NT2/D1 (cell line): Measurements from ENCODE around the gene IQSEC1.
A peak's percentile ranks its signal among the peaks of the same experiment; 100 is the strongest.
"Not testable (repeated sequence)": the region's sequence is repeated elsewhere in the genome, so short reads cannot be mapped to it uniquely, and the experiment has no call there.

Experiments
- DNase-seq: peaks from one replicate; pipeline ENCODE4 v3.0.0-alpha.2; 2011; ENCODE audit warnings: low read depth, low spot score
- H3K27me3 ChIP-seq: 2 replicates; pipeline ENCODE4 v1.6.0; 2011; ENCODE audit warnings: mild to moderate bottlenecking; ENCODE audit not compliant: insufficient read length, insufficient read depth
- H3K36me3 ChIP-seq: 2 replicates; pipeline ENCODE4 v1.6.1; 2011; ENCODE audit warnings: mild to moderate bottlenecking, low read length, mixed read lengths; ENCODE audit not compliant: insufficient read depth, insufficient read length
- H3K4me1 ChIP-seq: 2 replicates; pipeline ENCODE4 v1.5.1; 2011; ENCODE audit not compliant: insufficient read depth, insufficient read length
- H3K4me3 ChIP-seq: 2 replicates; pipeline ENCODE4 v1.5.1; 2011; ENCODE audit warnings: low read depth; ENCODE audit not compliant: insufficient read length
- H3K9ac ChIP-seq: 2 replicates; pipeline ENCODE4 v1.6.0; 2011; ENCODE audit warnings: low read depth; ENCODE audit not compliant: insufficient read length
- H3K9me3 ChIP-seq: 2 replicates; pipeline ENCODE4 v1.5.1; 2011; ENCODE audit warnings: mild to moderate bottlenecking, low read length; ENCODE audit not compliant: insufficient read depth
- SUZ12 ChIP-seq: IDR thresholded peaks from 2 replicates; pipeline ENCODE4 v1.6.1; 2011; ENCODE audit not compliant: insufficient read length, insufficient read depth; ENCODE audit errors: extremely low read depth
- YY1 ChIP-seq: IDR thresholded peaks from 2 replicates; pipeline ENCODE4 v1.6.1; 2011; ENCODE audit not compliant: insufficient read length, insufficient read depth
- ZNF274 ChIP-seq: IDR thresholded peaks from 2 replicates; pipeline ENCODE4 v1.6.1; 2011; ENCODE audit warnings: mild to moderate bottlenecking, low read depth, low read length

The IQSEC1 gene

DNA sequence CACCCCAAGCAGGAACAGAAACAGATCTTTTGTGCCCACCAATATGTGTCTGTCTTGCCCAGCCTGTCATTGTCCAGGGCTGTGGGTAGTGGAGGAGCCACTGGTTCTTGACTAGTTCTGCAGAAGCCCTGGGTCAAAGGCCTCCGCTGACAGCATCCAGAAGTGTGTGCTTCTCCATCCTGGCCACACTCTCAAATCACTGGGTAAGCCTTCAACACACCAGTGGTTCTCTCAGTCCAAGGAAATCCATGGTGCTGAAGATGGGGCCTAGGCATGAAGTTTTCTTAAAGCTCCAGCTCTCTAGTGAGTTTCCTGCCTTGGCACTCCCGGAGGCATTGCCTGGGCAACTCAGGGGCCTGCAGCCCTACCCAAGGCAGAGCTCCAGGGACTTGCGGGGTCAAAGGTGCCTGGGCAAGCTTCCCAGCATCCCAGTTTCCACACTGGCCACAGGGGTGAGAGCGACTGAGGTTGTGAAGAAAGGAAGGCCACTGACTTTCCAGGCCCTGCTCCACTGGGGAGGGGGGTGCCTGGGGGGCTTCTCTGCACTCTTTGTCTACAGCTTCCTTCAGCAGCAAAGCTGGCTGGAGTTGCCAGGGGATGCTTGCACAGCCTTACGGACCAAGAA is 193.9 kb downstream of the IQSEC1 start:
- H3K36me3 ChIP-seq: no peaks in the 10 kb centered on the region
- peaks cover 44% of the 10 kb centered on the region for H3K27me3 ChIP-seq
- peaks cover 4% of the 10 kb centered on the region; the same call in 1 of the 2 replicates for H3K9me3 ChIP-seq
- no peak overlapping the region for H3K4me3 ChIP-seq
- TF ChIP-seq SUZ12: no peak
- H3K4me1 ChIP-seq: peaks cover 9% of the 10 kb centered on the region
- no peak for DNase-seq
- no peak overlapping the region for H3K9ac ChIP-seq

DNA sequence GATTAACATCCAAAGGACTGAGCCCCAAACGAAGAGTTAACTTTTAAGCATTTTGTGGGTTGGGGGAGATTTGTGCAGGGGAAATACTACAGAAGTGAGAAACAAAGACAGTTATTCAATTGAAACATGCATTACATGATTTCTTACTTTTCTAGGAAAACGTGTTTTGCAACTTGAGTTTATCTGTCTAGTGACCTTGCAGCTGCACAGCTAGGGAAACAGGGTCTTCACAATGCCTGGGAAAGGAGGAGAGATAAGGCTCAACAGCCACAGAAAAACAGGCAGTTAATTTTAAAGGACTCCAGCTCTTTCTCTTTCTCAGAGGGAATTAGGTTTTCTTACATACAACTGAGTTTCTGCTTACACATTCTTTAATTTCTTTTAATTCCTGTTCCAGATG is 194.5 kb downstream of the IQSEC1 start:
- H3K9me3 ChIP-seq, DNase-seq, H3K36me3 ChIP-seq, H3K9ac ChIP-seq, H3K4me3 ChIP-seq: not testable (repeated sequence)
- Histone ChIP-seq H3K4me1 (peaks cover 12% of the 10 kb centered on the region), H3K27me3 (peaks cover 49% of the 10 kb centered on the region)

DNA sequence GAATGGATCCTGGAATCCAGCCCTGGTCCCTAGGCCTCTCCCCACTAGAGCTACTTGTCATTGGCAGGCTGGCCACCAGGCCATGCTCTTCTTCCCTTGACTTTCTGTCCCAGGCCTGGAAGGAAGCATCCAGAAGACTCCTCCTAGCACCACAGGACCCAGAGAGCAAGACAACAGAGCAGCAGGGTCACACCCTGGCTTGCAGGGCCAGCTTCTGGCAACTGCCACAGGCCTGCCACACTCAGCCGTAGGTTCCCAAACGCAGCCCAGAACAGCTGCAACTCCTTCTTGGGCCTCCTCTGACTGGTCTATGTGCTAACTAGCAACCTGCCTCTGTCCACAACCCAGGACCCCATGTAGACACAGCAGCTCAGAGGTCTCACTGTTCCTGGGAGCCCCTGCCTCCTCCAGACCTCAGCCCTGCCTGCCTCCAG is 195.1 kb downstream of the IQSEC1 start:
- no peak for DNase-seq
- H3K9me3 ChIP-seq: no peaks in the 10 kb centered on the region
- peaks cover 55% of the 10 kb centered on the region for H3K27me3 ChIP-seq
- H3K4me1 ChIP-seq: peaks cover 12% of the 10 kb centered on the region
- TF ChIP-seq SUZ12 (no peak), YY1 (no peak), ZNF274 (no peak)
- H3K4me3 ChIP-seq: no peak overlapping the region
- H3K9ac ChIP-seq: no peak overlapping the region
- H3K36me3 ChIP-seq: no peaks in the 10 kb centered on the region

DNA sequence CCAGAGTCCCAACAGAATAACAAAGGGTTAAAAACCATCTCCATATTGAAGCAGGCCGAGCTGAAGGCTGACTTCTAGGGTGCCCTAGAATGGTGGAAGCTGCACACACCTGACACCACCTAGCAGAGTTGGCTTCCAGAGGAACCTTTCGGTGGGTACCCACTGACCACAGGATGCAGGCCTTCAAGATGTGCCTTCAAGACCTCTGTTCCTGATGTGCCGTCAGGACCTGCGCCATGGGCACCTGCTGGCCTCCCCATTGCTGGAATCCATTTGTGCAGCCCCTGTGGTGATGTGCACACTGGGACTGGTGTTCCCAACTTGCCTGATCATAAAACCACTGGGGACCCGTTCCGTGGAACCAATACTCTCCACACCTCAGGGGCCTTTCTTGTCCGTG is 196.2 kb downstream of the IQSEC1 start:
- H3K4me1 ChIP-seq: peaks cover 12% of the 10 kb centered on the region
- no peak overlapping the region for H3K4me3 ChIP-seq
- peaks cover 66% of the 10 kb centered on the region for H3K27me3 ChIP-seq
- no peaks in the 10 kb centered on the region for H3K36me3 ChIP-seq
- H3K9ac ChIP-seq: no peak overlapping the region
- no peaks in the 10 kb centered on the region for H3K9me3 ChIP-seq
- no peak for DNase-seq
- TF ChIP-seq YY1 (no peak), ZNF274 (no peak), SUZ12 (no peak)

DNA sequence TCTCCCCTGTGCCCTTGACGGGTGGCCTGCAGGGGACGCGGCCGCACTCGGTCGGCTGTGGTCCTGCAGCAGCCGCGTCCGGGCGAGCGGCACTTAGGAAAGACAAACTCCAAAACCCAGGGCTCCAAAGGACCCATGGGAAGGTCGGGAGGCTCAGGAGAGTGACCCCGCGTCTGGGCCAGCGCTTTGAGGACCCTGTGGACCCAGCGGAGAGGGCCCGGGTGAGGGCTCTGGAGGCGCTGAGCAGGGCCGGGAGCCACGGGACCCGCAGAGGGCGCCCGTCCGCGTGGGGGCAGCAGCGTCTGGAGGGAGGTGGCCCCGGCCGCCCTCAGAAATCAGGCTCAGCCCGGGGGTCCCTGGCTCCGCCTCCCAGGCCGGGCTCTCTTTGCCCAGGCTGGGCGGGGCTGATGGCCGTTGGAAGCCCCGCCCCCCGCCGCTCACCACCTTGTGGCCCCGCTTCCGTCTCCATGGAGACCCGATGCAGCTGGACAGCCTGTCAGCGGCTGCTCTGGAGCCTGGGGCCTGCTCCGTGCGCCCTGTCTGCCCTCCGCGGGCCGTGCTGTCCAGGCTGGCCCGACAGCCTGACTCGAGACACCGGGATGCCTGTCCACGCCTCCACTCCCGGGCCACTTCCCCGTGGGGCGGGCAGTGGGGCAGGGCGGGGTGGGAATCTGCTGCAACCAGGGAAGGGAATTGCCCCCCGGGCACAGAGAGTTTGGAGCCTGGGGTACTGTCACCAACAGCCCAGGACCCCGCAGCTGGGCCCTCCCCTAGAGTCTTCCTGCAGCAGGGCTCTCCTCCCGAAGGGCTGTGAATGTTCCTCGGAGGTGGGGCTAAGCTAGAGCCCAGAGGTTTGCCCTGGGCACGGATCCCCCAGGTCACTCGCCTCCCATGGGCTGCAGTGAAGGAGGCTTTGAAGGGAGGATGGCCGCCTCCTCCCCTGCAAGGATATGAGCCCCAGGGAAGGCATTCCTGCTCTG is 197.1 kb downstream of the IQSEC1 start:
- Histone ChIP-seq H3K27me3 (peaks cover 74% of the 10 kb centered on the region), H3K4me3 (peak overlapping the region; percentile 17), H3K36me3 (no peaks in the 10 kb centered on the region), H3K9me3 (no peaks in the 10 kb centered on the region), H3K4me1 (peaks cover 12% of the 10 kb centered on the region), H3K9ac (peak overlapping the region; percentile 66)
- TF ChIP-seq YY1: no peak
- TF ChIP-seq SUZ12: no peak
- peak; percentile 43 for DNase-seq

DNA sequence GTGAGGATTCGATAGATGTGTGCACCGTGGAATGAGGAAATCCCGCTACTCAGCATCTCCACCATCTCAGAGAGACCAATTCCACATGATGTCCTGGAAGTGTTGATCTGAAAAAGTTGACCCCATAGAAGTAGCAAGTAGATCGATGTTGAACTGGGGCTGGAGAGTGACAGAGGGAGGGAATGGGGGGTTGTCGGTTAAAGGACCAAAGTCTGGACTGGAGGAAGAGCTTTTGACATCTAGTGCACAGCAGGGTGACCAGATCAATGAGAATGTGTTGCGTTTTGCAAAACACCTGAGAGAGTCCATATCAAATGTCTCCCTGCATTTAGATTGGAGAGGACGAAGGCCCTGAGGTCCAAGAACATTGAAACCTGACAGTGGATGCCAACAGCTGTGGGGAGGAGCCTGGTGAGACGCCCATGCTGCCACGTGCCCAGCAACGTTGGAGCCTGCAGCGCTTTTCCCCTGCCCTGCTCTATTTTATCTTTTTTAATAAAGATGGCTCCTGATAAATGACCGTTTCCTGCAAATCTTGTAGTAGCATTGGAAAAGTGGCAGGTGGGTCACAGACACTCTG is 201.7 kb downstream of the IQSEC1 start:
- no peak for DNase-seq
- Histone ChIP-seq H3K4me3 (no peak overlapping the region), H3K9ac (no peak overlapping the region), H3K27me3 (peaks cover 72% of the 10 kb centered on the region), H3K4me1 (peaks cover 14% of the 10 kb centered on the region), H3K9me3 (no peaks in the 10 kb centered on the region), H3K36me3 (no peaks in the 10 kb centered on the region)
- TF ChIP-seq ZNF274: no peak
- no peak for TF ChIP-seq YY1
- TF ChIP-seq SUZ12: no peak

DNA sequence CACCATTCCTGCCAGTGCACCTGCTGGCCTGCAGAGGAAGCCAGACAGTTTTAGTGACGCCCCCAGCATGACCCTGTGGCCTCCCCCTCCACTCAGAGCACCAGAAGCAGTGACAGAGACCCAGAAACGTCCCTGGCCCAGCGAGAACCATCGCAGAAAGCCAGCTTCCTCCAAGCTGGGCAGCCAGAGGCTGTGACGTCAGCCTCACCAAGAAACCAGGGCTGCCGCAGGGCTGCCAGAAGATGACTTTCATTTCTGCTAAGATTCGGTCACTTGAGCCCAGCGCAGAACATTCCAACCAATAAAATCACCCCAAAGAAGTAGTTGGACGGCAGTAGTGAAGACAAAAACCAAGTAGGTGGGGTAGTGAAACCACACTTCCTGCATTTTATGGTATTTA is 202.3 kb downstream of the IQSEC1 start:
- no peak for TF ChIP-seq YY1
- TF ChIP-seq SUZ12: no peak
- TF ChIP-seq ZNF274: no peak
- Histone ChIP-seq H3K9me3 (peaks cover under 1% of the 10 kb centered on the region; the same call in 1 of the 2 replicates), H3K4me1 (peaks cover 11% of the 10 kb centered on the region), H3K4me3 (no peak overlapping the region), H3K36me3 (no peaks in the 10 kb centered on the region), H3K27me3 (peaks cover 69% of the 10 kb centered on the region), H3K9ac (no peak overlapping the region)
- no peak for DNase-seq
